H9 (cell line): ENCODE measurements around the gene RMI2. TPM values are rescaled to one million over a fixed set of nuclear protein-coding genes. Genes with fewer than 3 reads are reported as not detected.

Experiments used
- DNase-seq: peaks from one replicate; pipeline ENCODE4 v3.0.0-alpha.2; 2017
- H2AFZ ChIP-seq: one replicate; pipeline ENCODE4 v1.6.1; 2013; ENCODE audit warnings: mild to moderate bottlenecking, low read length, control low read depth, moderate library complexity
- H2AK5ac ChIP-seq: 2 replicates; pipeline ENCODE4 v1.6.1; 2013; ENCODE audit warnings: low read length, control low read depth, mixed read lengths; ENCODE audit not compliant: insufficient read length
- H2BK120ac ChIP-seq: one replicate; pipeline ENCODE4 v1.6.1; 2013; ENCODE audit warnings: low read depth, mild to moderate bottlenecking, low read length, control low read depth, inconsistent platforms; ENCODE audit not compliant: poor library complexity, severe bottlenecking
- H2BK12ac ChIP-seq: 2 replicates; pipeline ENCODE4 v1.6.1; 2013; ENCODE audit warnings: low read length, control low read depth, mixed read lengths, low read depth; ENCODE audit not compliant: insufficient read length
- H2BK15ac ChIP-seq: 2 replicates; pipeline ENCODE4 v1.6.1; 2013; ENCODE audit warnings: low read depth, low read length, control low read depth
- H2BK20ac ChIP-seq: one replicate; pipeline ENCODE4 v1.6.1; 2013; ENCODE audit warnings: low read depth, mild to moderate bottlenecking, low read length, control low read depth, inconsistent platforms; ENCODE audit not compliant: poor library complexity, severe bottlenecking
- H2BK5ac ChIP-seq: 2 replicates; pipeline ENCODE4 v1.6.1; 2013; ENCODE audit warnings: low read length, control low read depth, mixed read lengths; ENCODE audit not compliant: insufficient read length
- H3K14ac ChIP-seq: 2 replicates; pipeline ENCODE4 v1.6.1; 2013; ENCODE audit warnings: low read length, control low read depth; ENCODE audit not compliant: insufficient read depth
- H3K18ac ChIP-seq: 2 replicates; pipeline ENCODE4 v1.6.1; 2013; ENCODE audit warnings: low read depth, mild to moderate bottlenecking, mixed read lengths, low read length, control low read depth; ENCODE audit not compliant: insufficient read length
- H3K23ac ChIP-seq: 2 replicates; pipeline ENCODE4 v1.6.1; 2013; ENCODE audit warnings: low read length, control low read depth, mixed read lengths, low read depth; ENCODE audit not compliant: insufficient read length
- H3K23me2 ChIP-seq: 2 replicates; pipeline ENCODE4 v1.6.1; 2013; ENCODE audit warnings: low read depth, mild to moderate bottlenecking, mixed read lengths, low read length, control low read depth; ENCODE audit not compliant: insufficient read length, poor library complexity, severe bottlenecking
- H3K27ac ChIP-seq: 2 replicates; pipeline ENCODE4 v1.5.1; 2013; ENCODE audit warnings: low read length, control low read depth, mixed read lengths, low read depth; ENCODE audit not compliant: insufficient read length
- H3K27me3 ChIP-seq: 2 replicates; pipeline ENCODE4 v1.6.1; 2013; ENCODE audit warnings: low read length, control low read depth, inconsistent platforms; ENCODE audit not compliant: insufficient read depth
- H3K4ac ChIP-seq: 2 replicates; pipeline ENCODE4 v1.6.1; 2013; ENCODE audit warnings: low read depth, mild to moderate bottlenecking, control low read depth, inconsistent platforms, low read length, moderate library complexity
- H3K4me1 ChIP-seq: 2 replicates; pipeline ENCODE4 v1.6.1; 2013; ENCODE audit warnings: low read length, control low read depth, inconsistent platforms; ENCODE audit not compliant: insufficient read depth
- H3K4me2 ChIP-seq: 2 replicates; pipeline ENCODE4 v1.6.1; 2013; ENCODE audit warnings: low read length, control low read depth, mixed read lengths; ENCODE audit not compliant: insufficient read length, insufficient read depth
- H3K56ac ChIP-seq: 2 replicates; pipeline ENCODE4 v1.6.1; 2013; ENCODE audit warnings: low read depth, mild to moderate bottlenecking, mixed read lengths, low read length, control low read depth; ENCODE audit not compliant: insufficient read length
- H3K79me1 ChIP-seq: 2 replicates; pipeline ENCODE4 v1.6.1; 2013; ENCODE audit warnings: low read depth, mild to moderate bottlenecking, moderate library complexity, low read length, control low read depth, inconsistent platforms; ENCODE audit not compliant: insufficient read depth, poor library complexity, severe bottlenecking
- H3K79me2 ChIP-seq: 2 replicates; pipeline ENCODE4 v1.6.1; 2013; ENCODE audit warnings: low read length, control low read depth, inconsistent platforms; ENCODE audit not compliant: insufficient read depth
- H3K9ac ChIP-seq: 2 replicates; pipeline ENCODE4 v1.6.1; 2013; ENCODE audit warnings: low read length, control low read depth, mixed read lengths; ENCODE audit not compliant: insufficient read length; ENCODE audit errors: extremely low read depth
- H3K9me3 ChIP-seq: one replicate; pipeline ENCODE4 v1.6.1; 2013; ENCODE audit warnings: low read depth, low read length, inconsistent platforms; ENCODE audit not compliant: control insufficient read depth
- H3T11ph ChIP-seq: one replicate; pipeline ENCODE4 v1.6.1; 2013; ENCODE audit warnings: mild to moderate bottlenecking, low read length, control low read depth, inconsistent platforms
- H4K20me1 ChIP-seq: one replicate; pipeline ENCODE4 v1.6.1; 2013; ENCODE audit not compliant: control insufficient read depth, insufficient read length, insufficient read depth
- H4K5ac ChIP-seq: 2 replicates; pipeline ENCODE4 v1.6.1; 2013; ENCODE audit warnings: low read depth, mild to moderate bottlenecking, mixed read lengths, low read length, control low read depth; ENCODE audit not compliant: insufficient read length
- H4K8ac ChIP-seq: replicated peaks from 2 replicates; pipeline ENCODE4 v1.6.1; 2013; ENCODE audit warnings: low read length, control low read depth, mixed read lengths, low read depth; ENCODE audit not compliant: insufficient read length
- H4K91ac ChIP-seq: 2 replicates; pipeline ENCODE4 v1.6.1; 2013; ENCODE audit warnings: low read depth, mild to moderate bottlenecking, moderate library complexity, mixed read lengths, low read length, control low read depth; ENCODE audit not compliant: insufficient read length
- H3K27ac Mint-ChIP-seq, 3 experiments: 2 replicates in 2 of 3; 3 replicates in 1 of 3; pipeline ENCODE4 v1.8.0; 2020 to 2021; ENCODE audit warnings: mixed read lengths in 3 of 3, mild to moderate bottlenecking in 1 of 3, moderate library complexity in 1 of 3
- H3K27me3 Mint-ChIP-seq: 2 replicates; pipeline ENCODE4 v1.8.0; 2021; ENCODE audit warnings: low read depth, mild to moderate bottlenecking, moderate library complexity, mixed read lengths
- H3K36me3 Mint-ChIP-seq, 3 experiments: 2 replicates in 2 of 3; 3 replicates in 1 of 3; pipeline ENCODE4 v1.8.0; 2020 to 2021; ENCODE audit warnings: low read depth in 3 of 3, mixed read lengths in 3 of 3; ENCODE audit not compliant: insufficient read depth in 1 of 3
- H3K4me1 Mint-ChIP-seq, 2 experiments: 2 replicates each; pipeline ENCODE4 v1.8.0; 2020; ENCODE audit warnings: mixed read lengths in 2 of 2
- H3K4me3 Mint-ChIP-seq, 2 experiments: 2 replicates in 1 of 2; 3 replicates in 1 of 2; pipeline ENCODE4 v1.8.0; 2020 to 2021; ENCODE audit warnings: mild to moderate bottlenecking in 2 of 2, mixed read lengths in 2 of 2, moderate library complexity in 1 of 2
- H3K9me3 Mint-ChIP-seq, 2 experiments: 2 replicates in 1 of 2; 3 replicates in 1 of 2; pipeline ENCODE4 v1.8.0; 2020; ENCODE audit warnings: mild to moderate bottlenecking in 2 of 2, mixed read lengths in 2 of 2, moderate library complexity in 1 of 2
- WGBS: extraction: QIAGEN DNeasy Blood & Tissue Kit; methylation state at CpG from one replicate; pipeline ENCODE4 v1.1.7; 2013; ENCODE audit warnings: missing lambda C conversion rate, low lambda C conversion rate, mixed read lengths; ENCODE audit not compliant: insufficient read length; ENCODE audit errors: extremely low coverage; 5-methylcytosine and 5-hydroxymethylcytosine counted together
- total RNA-seq: library from RNA; stranded (reverse); gene quantifications from 2 replicates; pipeline ENCODE4 v1.2.1, GENCODE V29; 2021
- TF ChIP-seq, protein P1 (sequence below): fragments of 200-600 bp; sonication (generic); conservative IDR thresholded peaks from 3 replicates; pipeline ENCODE4 v1.8.0; 2021; ENCODE audit warnings: antibody characterized with exemption, mild to moderate bottlenecking

RMI2 gene
- total RNA-seq, 1 experiment from 2014 or later, result 57.6 TPM

DNA sequence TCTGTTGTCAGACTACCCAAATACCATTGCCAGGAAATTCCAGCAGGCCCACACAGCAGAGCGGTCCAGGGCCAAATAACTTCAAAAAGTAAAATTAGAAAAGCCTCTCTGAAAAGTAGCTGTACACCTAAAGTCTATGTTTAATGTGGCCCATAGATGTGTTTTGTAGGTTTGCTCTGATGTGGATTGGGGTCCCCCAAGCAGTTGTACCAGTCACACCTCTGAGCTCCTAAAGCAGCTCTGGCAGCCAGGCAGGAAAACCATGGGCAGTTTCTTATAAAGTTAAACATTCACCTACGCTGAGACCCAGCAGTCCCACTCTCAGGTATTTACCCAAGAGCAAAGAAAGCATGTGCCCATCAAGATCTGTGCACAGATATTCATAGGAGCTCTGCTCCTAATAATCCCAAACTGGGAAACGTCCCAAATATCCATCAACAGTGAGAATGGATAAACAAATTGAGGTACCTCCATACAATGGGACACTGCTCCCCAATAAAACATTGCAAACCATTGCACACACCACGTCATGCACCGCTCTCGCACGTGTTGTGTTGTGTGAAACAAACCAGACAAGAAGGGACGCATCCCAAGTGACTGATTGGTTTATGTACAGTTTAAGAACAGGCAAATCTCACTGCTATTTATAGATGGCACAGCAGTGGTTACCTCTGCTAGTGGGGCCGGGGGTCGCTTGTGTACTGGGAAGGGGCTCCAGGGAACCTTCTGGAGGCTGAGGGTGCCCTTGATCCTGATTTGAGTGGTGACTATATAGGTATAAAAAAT, 48.4 kb upstream of the RMI2 start:
- no peak overlapping the region for H3K56ac ChIP-seq
- no peak overlapping the region; a peak in 1 of 5 replicates for H3K4me3 Mint-ChIP-seq
- no peak overlapping the region for H3K23ac ChIP-seq
- peaks cover 20 to 23% of the 10 kb centered on the region in 2 experiments for H3K4me1 Mint-ChIP-seq
- no peak for DNase-seq
- H3K27ac ChIP-seq, result no peak overlapping the region
- H3K36me3 Mint-ChIP-seq, result no peaks in the 10 kb centered on the region
- no peak overlapping the region for H3K18ac ChIP-seq
- no peak overlapping the region for H2BK5ac ChIP-seq
- WGBS, result no CpG with 5 or more reads among the region's 10 CpGs
- no peak overlapping the region for H2AK5ac ChIP-seq
- H4K20me1 ChIP-seq, result no peaks in the 10 kb centered on the region
- H2AFZ ChIP-seq, result no peak overlapping the region
- H3K9me3 Mint-ChIP-seq, result no peaks in the 10 kb centered on the region
- no peak overlapping the region for H2BK15ac ChIP-seq
- no peak overlapping the region for H3K9ac ChIP-seq
- no peaks in the 10 kb centered on the region for H3K27me3 ChIP-seq
- no peaks in the 10 kb centered on the region for H3K23me2 ChIP-seq
- no peak overlapping the region for H2BK120ac ChIP-seq
- no peaks in the 10 kb centered on the region for H3K27me3 Mint-ChIP-seq
- H3K79me1 ChIP-seq, result no peaks in the 10 kb centered on the region
- no peaks in the 10 kb centered on the region for H3K79me2 ChIP-seq
- no peak overlapping the region for H2BK20ac ChIP-seq
- no peak overlapping the region for H3K4me2 ChIP-seq
- H3K4me1 ChIP-seq, result peaks cover 3% of the 10 kb centered on the region; the same call in 1 of the 2 replicates
- no peak overlapping the region for H2BK12ac ChIP-seq
- H3K9me3 ChIP-seq, result no peaks in the 10 kb centered on the region
- H3T11ph ChIP-seq, result no peak overlapping the region
- H4K5ac ChIP-seq, result no peak overlapping the region
- no peak overlapping the region for H4K91ac ChIP-seq
- H3K4ac ChIP-seq, result no peak overlapping the region
- H3K14ac ChIP-seq, result no peak overlapping the region
- TF ChIP-seq, protein P1, sequence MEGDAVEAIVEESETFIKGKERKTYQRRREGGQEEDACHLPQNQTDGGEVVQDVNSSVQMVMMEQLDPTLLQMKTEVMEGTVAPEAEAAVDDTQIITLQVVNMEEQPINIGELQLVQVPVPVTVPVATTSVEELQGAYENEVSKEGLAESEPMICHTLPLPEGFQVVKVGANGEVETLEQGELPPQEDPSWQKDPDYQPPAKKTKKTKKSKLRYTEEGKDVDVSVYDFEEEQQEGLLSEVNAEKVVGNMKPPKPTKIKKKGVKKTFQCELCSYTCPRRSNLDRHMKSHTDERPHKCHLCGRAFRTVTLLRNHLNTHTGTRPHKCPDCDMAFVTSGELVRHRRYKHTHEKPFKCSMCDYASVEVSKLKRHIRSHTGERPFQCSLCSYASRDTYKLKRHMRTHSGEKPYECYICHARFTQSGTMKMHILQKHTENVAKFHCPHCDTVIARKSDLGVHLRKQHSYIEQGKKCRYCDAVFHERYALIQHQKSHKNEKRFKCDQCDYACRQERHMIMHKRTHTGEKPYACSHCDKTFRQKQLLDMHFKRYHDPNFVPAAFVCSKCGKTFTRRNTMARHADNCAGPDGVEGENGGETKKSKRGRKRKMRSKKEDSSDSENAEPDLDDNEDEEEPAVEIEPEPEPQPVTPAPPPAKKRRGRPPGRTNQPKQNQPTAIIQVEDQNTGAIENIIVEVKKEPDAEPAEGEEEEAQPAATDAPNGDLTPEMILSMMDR, result no peak
- H3K27ac Mint-ChIP-seq, result peak overlapping the region in 1 of 3 experiments; percentile 84; a peak in 2 of 7 replicates
- H4K8ac ChIP-seq, result no peak overlapping the region
